Spinal cord (tissue), 10 donors: ENCODE measurements around the gene PTGIS. TPM values are rescaled to one million over a fixed set of nuclear protein-coding genes. Genes with fewer than 3 reads are reported as not detected.

ENCODE experiments used
- DNase-seq, 6 donors: peaks; one replicate each; pipeline versions ENCODE4 v3.0.0 to v3.0.0-alpha.2; 2013 to 2015; ENCODE audit warnings: low spot score in 6 of 6, low read depth in 4 of 6
- H3K27ac ChIP-seq: one replicate; pipeline ENCODE4 v1.5.1; 2013; ENCODE audit warnings: low read depth, low read length, control low read depth
- H3K27me3 ChIP-seq: one replicate; pipeline ENCODE4 v1.6.1; 2013; ENCODE audit warnings: low read length; ENCODE audit not compliant: control insufficient read depth, insufficient read depth
- H3K36me3 ChIP-seq: one replicate; pipeline ENCODE4 v1.6.1; 2013; ENCODE audit warnings: low read length; ENCODE audit not compliant: control insufficient read depth, insufficient read depth
- H3K4me1 ChIP-seq: one replicate; pipeline ENCODE4 v1.6.1; 2013; ENCODE audit warnings: low read length; ENCODE audit not compliant: control insufficient read depth, insufficient read depth
- H3K4me3 ChIP-seq: one replicate; pipeline ENCODE4 v1.5.1; 2013; ENCODE audit warnings: low read depth, low read length, control low read depth
- H3K9me3 ChIP-seq: one replicate; pipeline ENCODE4 v1.6.1; 2013; ENCODE audit warnings: low read length; ENCODE audit not compliant: control insufficient read depth, insufficient read depth
- WGBS: methylation state at CpG from one replicate; pipeline ENCODE4 v1.1.5; 2013; ENCODE audit warnings: missing lambda C conversion rate; ENCODE audit not compliant: insufficient coverage; 5-methylcytosine and 5-hydroxymethylcytosine counted together
- polyA plus RNA-seq, 2 donors: library from polyadenylated mRNA; unstranded; fragments of 120-200 nt; gene quantifications; one replicate each; pipeline ENCODE4 v1.2.1, GENCODE V29; 2013; ENCODE audit not compliant: insufficient read length in 2 of 2
- total RNA-seq, 2 donors: library from RNA; depleted of rRNA in 1 of 2; stranded (reverse); fragments of 120-200 nt in 1 of 2; fragments of >200 nt in 1 of 2; gene quantifications; one replicate each; pipeline versions ENCODE4 v1.2.3 to v1.2.4, GENCODE V29; 2013 to 2014
- donor health status: healthy.

PTGIS gene
- total and polyA plus RNA-seq, 4 donors: 13.8 to 27.5 (median 17.1) TPM

- Histone ChIP-seq H3K27me3 (no peaks in the 10 kb centered on the region), H3K27ac (no peak overlapping the region), H3K4me1 (no peaks in the 10 kb centered on the region), H3K9me3 (peaks cover 1% of the 10 kb centered on the region), H3K4me3 (no peak overlapping the region), H3K36me3 (peaks cover 19% of the 10 kb centered on the region)
- WGBS: 0% methylated on average over 2 of the region's 3 CpGs
- peak; percentile 59 to 93 (median 63) for DNase-seq
Measured at GRCh38 chr20:49534255-49534712, 33.7 kb downstream of the PTGIS start.

- no CpG with 5 or more reads among the region's 6 CpGs for WGBS
- Histone ChIP-seq H3K9me3 (no peaks in the 10 kb centered on the region), H3K36me3 (peaks cover 11% of the 10 kb centered on the region), H3K27ac (no peak overlapping the region), H3K27me3 (no peaks in the 10 kb centered on the region), H3K4me1 (no peaks in the 10 kb centered on the region), H3K4me3 (no peak overlapping the region)
- DNase-seq: no peak
Measured at GRCh38 chr20:49532285-49532946, 35.5 kb downstream of the PTGIS start.

- WGBS: 94% methylated on average over 2 of the region's 5 CpGs
- Histone ChIP-seq H3K27me3 (no peaks in the 10 kb centered on the region), H3K36me3 (peaks cover 4% of the 10 kb centered on the region), H3K9me3 (no peaks in the 10 kb centered on the region), H3K4me1 (no peaks in the 10 kb centered on the region), H3K27ac (no peak overlapping the region), H3K4me3 (no peak overlapping the region)
- DNase-seq: no peak
Measured at GRCh38 chr20:49529470-49529869, 38.5 kb downstream of the PTGIS start.

- H3K36me3 ChIP-seq: peaks cover 12% of the 10 kb centered on the region
- no peak for DNase-seq
- no peaks in the 10 kb centered on the region for H3K4me1 ChIP-seq
- no peaks in the 10 kb centered on the region for H3K9me3 ChIP-seq
- WGBS: no CpG with 5 or more reads among the region's 2 CpGs
- H3K4me3 ChIP-seq: no peak overlapping the region
- H3K27me3 ChIP-seq: no peaks in the 10 kb centered on the region
- H3K27ac ChIP-seq: no peak overlapping the region
Measured at GRCh38 chr20:49526568-49526967, 41.4 kb downstream of the PTGIS start.

- Histone ChIP-seq H3K36me3 (peaks cover 12% of the 10 kb centered on the region), H3K4me1 (no peaks in the 10 kb centered on the region), H3K27me3 (no peaks in the 10 kb centered on the region), H3K4me3 (no peak overlapping the region), H3K27ac (no peak overlapping the region), H3K9me3 (no peaks in the 10 kb centered on the region)
- no peak for DNase-seq
- 96% methylated on average over 4 of the region's 6 CpGs for WGBS
Measured at GRCh38 chr20:49526056-49526455, 41.9 kb downstream of the PTGIS start.

GRCh38 chr20:49523767-49524360 lies 44.1 kb downstream of the PTGIS start:
- Histone ChIP-seq H3K36me3 (peaks cover 19% of the 10 kb centered on the region), H3K27me3 (no peaks in the 10 kb centered on the region), H3K4me3 (no peak overlapping the region), H3K27ac (no peak overlapping the region), H3K9me3 (no peaks in the 10 kb centered on the region), H3K4me1 (no peaks in the 10 kb centered on the region)
- no peak for DNase-seq
- 100% methylated on average over 4 of the region's 8 CpGs for WGBS

- Histone ChIP-seq H3K27me3 (no peaks in the 10 kb centered on the region), H3K36me3 (peaks cover 25% of the 10 kb centered on the region), H3K27ac (no peak overlapping the region), H3K4me3 (no peak overlapping the region), H3K4me1 (no peaks in the 10 kb centered on the region), H3K9me3 (no peaks in the 10 kb centered on the region)
- no peak for DNase-seq
- WGBS: 92% methylated on average over 3 of the region's 4 CpGs
Measured at GRCh38 chr20:49521356-49521755, 46.6 kb downstream of the PTGIS start.

- Histone ChIP-seq H3K36me3 (peaks cover 21% of the 10 kb centered on the region), H3K9me3 (no peaks in the 10 kb centered on the region), H3K4me1 (no peaks in the 10 kb centered on the region), H3K27me3 (no peaks in the 10 kb centered on the region), H3K27ac (no peak overlapping the region), H3K4me3 (no peak overlapping the region)
- no peak for DNase-seq
- WGBS: 85% methylated on average over 5 of the region's 5 CpGs
Measured at GRCh38 chr20:49519777-49520359, 48.1 kb downstream of the PTGIS start.

- H3K4me1 ChIP-seq: no peaks in the 10 kb centered on the region
- WGBS: 74% methylated on average over 3 of the region's 4 CpGs
- H3K9me3 ChIP-seq: no peaks in the 10 kb centered on the region
- H3K27ac ChIP-seq: no peak overlapping the region
- no peaks in the 10 kb centered on the region for H3K27me3 ChIP-seq
- DNase-seq: no peak
- H3K4me3 ChIP-seq: no peak overlapping the region
- H3K36me3 ChIP-seq: peaks cover 21% of the 10 kb centered on the region
Measured at GRCh38 chr20:49519212-49519712, 48.7 kb downstream of the PTGIS start.
